Stimulated activated CD8-positive, alpha-beta memory T cell treated with anti-CD3 and anti-CD28 coated beads, Interleukin-12 subunit alpha, Interleukin-12 subunit beta, amount 100 ng/mL, for 4 hours (primary cell): ENCODE measurements around the gene ATP9B.
"Not testable (repeated sequence)": the region's sequence is repeated elsewhere in the genome, so short reads cannot be mapped to it uniquely, and the experiment has no call there.

Experiments
- DNase-seq: peaks from one replicate; pipeline ENCODE4 v3.0.0-alpha.2; 2020; ENCODE audit warnings: low read depth

The ATP9B gene

DNA sequence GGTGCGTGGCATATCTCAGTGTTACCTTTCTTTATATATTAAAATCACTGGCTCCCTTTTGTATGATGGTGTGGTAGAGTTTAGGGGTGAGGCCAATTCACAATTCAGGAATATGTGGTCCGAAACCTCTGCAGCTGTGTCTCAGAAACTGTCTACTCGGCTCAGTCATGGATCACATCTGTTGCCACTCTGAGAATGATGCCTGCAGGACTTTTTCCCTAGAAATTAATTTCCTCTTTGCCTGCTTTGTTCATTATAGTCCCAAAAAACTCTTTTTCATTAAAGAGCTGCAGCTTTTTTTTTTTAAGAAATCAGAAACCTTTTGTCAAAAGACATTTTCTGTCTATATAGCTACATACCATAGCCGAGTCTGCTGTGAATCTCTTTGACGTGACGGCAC lies 221.7 kb downstream of the ATP9B start:
- DNase-seq, result no peak

- DNase-seq, result no peak
These were observed 225.0 kb downstream of the ATP9B start for GRCh38 chr18:79294235-79294634.

DNA sequence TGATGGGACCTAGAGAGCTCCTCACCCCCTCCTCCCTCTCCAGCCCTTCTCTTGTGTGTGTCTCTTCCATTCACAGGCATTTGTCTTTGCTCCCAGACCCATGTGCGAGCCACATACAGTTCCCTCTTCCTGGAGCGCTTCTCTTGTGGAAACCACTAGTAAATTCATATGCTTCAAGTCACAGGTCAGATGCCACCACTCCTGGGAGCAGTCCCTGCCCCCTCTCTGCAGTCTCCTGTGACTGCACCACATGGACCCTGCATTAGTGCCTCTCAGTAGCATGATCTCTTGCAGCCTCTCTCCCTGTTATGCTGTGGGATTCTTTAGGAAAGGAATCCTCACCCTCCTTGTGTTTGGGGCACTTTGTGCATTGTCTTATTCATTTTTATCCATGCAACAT lies 230.1 kb downstream of the ATP9B start:
- no peak for DNase-seq

- DNase-seq, result no peak
These were observed 230.5 kb downstream of the ATP9B start for GRCh38 chr18:79299711-79300110.

- no peak for DNase-seq
These were observed 231.2 kb downstream of the ATP9B start for GRCh38 chr18:79300413-79300812.

GRCh38 chr18:79302120-79302519 lies 232.9 kb downstream of the ATP9B start:
- no peak for DNase-seq

DNA sequence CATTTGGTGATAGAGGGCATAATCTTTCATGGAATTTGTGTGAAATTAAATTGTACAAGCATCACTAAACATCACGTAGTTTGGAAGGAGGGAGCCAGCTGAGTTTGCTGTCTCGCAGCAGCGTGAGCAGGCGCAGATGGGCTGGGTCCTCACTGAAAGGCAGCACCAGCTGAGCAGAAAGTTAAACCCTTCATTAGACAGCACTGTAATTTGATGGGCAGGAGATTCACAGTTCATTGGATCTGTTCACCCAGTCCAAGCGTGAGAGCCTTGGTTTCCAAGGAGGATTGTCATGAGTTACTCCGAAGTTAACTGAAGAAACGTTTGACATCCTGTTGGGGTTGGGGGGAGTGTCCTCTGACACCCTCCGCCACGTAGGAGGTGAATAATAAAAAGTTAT lies 236.7 kb downstream of the ATP9B start:
- DNase-seq, result no peak

GRCh38 chr18:79309614-79310358 lies 240.6 kb downstream of the ATP9B start:
- no peak for DNase-seq

- DNase-seq, result no peak
These were observed 245.7 kb downstream of the ATP9B start for GRCh38 chr18:79314838-79315388.

DNA sequence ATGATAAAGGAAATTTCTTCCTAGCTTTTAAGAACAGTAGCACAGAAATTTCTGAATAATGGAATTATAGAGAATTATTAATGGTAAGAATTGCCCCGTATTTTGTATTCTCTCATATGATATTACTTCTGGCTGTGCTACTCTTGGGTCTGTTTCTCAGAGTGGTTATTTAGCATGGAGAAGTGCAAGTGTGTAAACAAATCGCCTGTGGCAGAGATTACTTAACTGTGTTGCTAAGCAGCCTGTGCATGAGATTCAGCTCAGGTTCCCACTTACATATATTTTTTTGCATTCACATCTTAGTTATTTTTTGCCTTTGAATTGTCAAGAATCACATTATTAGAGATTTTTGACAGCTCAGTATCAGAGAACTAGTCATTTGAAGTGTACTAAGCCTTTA lies 246.4 kb downstream of the ATP9B start:
- no peak for DNase-seq

DNA sequence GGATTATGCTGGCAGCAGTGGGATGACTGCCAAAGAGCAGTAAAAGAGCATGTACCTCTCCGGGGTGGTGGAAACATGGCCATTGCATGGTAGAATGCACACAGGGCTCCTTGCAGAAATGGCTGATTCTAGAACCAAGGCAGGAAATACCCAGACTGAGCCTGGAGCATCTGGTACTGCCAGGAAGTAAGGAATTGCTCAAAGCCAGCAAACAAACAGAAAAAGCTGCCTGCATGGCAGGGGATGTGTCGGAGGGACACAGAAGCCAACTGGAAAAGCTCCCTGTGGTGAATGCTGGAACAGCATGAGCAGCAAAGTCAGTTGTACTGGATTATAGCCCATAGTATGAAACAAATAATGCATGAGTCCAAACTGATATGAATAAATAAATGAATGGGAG lies 248.5 kb downstream of the ATP9B start:
- DNase-seq, result no peak

GRCh38 chr18:79318142-79318673 lies 249.0 kb downstream of the ATP9B start:
- no peak for DNase-seq

DNA sequence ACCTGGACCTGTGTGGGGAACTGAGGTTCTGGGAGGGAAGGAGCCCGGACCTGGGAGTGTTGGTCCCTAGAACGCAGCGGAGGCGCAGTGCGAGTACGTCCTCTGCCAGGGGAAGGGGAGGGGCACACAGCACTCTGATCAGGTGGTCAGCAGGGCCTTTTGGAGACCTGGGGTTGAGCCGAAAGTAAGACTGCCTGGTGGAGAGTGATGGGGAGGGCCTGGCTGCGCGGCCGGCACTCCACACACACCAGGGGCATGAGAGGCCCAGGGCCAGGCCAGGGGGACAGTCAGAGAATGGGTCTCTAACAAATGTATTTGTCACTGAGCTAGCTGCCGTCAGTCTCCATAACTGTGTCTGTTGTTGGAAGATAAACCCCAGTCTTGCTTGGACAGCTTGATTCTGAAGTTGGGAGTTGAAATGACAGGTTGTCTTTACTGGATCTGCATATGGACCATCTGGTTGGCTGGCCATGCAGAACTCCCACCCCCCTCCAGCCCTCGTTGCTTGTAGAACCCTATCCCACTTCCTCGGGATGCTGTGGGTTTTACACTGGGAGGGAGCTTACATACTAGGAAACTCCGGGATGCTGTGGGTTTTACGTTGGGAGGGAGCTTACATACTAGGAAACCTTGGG lies 251.1 kb downstream of the ATP9B start:
- DNase-seq, result no peak

DNA sequence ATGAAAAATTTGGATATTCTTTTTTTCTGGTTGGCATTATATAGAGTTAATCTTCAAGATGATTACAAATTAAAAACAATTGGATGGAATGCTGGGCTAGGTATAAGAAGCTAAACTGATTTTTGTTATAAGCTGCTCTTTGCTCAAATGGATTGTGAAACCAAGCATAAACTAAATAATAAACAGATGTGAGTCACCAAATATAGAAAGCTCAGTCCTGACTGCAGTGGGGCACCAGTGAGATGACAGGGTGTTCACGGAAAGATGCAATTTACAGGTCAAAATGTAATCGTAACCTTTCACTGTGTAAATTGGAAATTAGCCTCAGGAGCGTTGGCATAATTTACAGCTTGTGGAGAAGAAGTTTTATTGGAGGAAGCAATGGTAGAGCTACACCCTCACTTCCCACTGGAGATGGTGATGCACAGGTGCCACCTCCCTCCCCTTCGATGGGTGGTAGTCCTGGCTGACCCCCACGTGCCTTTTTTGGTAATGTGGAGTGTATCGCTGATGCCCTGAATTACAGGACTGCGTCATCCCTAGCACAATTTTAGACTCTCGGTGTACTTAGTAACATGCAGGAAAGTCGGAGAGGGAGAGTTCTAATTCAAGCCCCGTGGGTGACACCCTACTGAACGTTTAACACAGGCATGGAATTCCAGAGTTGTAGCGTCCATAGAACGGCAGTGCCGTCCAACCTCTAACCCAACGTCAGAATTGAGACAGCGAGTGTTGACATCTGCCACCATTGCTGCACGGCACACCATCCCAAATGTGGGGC lies 252.6 kb downstream of the ATP9B start:
- no peak for DNase-seq

DNA sequence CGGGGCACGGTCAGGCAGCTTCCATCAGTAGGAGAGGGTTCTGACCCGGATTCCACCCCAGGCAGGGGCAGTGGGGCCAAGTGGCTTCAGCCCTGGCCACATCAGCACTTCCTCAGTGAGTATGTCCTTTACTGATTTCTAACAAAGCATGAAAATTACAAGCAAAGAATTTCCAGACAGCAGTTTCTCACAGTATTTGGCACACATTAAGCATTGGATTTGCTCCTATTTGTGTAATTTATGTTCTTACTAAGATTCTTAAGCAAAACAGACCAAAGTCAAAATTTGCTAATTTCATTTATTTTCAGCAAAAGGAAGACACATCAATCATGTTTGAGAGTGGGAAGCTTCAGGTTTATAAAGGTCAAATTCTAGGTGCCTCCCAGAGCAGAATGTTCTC lies 253.2 kb downstream of the ATP9B start:
- DNase-seq, result no peak

DNA sequence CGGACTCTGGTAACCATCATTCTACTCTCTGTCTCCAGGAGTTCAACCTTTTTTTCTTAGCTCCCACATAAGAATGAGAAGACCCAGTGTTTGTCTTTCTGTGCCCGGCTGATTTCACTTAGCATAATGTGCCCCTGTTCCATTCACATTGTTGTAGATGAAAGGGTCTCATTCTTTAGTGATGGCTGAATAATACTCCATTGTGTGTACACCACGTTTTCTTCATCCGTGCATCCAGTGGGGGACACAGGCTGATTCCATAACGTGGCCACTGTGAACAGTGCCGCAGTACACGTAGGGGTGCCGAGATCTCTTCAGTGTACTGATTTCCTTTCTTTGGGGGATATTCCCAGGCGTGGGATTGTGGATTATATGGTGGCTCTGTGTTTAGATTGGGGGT lies 254.3 kb downstream of the ATP9B start:
- no peak for DNase-seq

GRCh38 chr18:79326413-79327198 lies 257.4 kb downstream of the ATP9B start:
- DNase-seq, result no peak

DNA sequence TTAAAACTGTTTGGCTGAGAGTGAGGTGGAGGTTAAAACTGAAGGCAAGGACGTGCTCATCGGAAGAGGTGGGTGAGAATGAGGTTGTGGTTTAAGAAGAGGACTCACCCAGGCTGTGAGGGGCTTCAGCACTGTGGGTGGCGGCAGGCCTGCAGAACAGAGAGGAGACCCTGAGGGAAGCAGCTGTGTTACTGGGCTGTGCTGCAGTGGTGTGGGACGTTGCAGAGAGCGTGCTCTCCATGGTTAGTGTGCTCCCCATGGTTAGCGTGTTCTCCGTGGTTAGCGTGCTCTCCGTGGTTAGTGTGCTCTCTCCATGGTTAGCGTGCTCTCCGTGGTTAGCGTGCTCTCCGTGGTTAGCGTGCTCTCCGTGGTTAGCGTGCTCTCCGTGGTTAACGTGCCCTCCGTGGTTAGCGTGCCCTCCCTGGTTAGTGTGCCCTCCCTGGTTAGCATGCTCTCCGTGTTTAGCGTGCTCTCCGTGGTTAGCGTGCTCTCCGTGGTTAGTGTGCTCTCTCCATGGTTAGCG lies 258.1 kb downstream of the ATP9B start:
- DNase-seq, result no peak

- not testable (repeated sequence) for DNase-seq
These were observed 258.7 kb downstream of the ATP9B start for GRCh38 chr18:79327915-79328314.

GRCh38 chr18:79328887-79329286 lies 259.7 kb downstream of the ATP9B start:
- DNase-seq, result no peak

DNA sequence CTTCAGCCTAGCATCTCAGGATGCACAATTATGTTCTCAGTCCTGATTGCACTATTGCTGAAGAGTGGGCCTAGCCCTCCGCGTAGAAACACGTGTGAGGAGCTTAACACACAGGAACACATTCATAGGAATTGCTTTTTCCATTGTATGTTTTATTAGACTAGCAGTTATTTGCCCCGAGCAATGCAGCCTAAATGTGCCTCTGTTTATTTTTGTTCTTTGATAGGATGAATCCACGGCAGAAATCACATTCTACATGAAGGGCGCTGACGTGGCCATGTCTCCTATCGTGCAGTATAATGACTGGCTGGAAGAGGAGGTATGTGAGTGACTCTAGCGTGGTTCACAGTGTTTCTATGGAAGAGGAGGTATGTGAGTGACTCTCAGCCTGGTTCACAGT lies 260.6 kb downstream of the ATP9B start:
- DNase-seq, result no peak

GRCh38 chr18:79332646-79333045 lies 263.5 kb downstream of the ATP9B start:
- DNase-seq, result no peak
